Endothelial cell of umbilical vein (primary cell): Measurements from ENCODE around the gene ARHGEF26. TPM values are rescaled to one million over a fixed set of nuclear protein-coding genes. Genes with fewer than 3 reads are reported as not detected.

Source experiments
- BruUV-seq: library from RNA; stranded (reverse); fragments of 400-500 nt; replicated peaks from 2 replicates; lab custom pipeline; 2021; lab: Mats Ljungman, UMichigan
- CTCF ChIA-PET: fragments of 300-600, 350-600 bp; sonication (Branson Sonifier 250); formaldehyde crosslinking; loops from one replicate; lab custom pipeline; 2021; ENCODE audit warnings: antibody characterized with exemption, inconsistent platforms; lab: Charles Lee
- POLR2A ChIA-PET: fragments of 300-600, 350-600 bp; sonication (Branson Sonifier 250); formaldehyde crosslinking; loops from one replicate; lab custom pipeline; 2021; ENCODE audit warnings: antibody characterized with exemption, inconsistent platforms; lab: Charles Lee
- DNase-seq: peaks from one replicate; pipeline ENCODE4 v3.0.0-alpha.2; 2011; ENCODE audit warnings: low read depth, low spot score
- FAIRE-seq: peaks from 2 replicates; lab custom pipeline; 2011; peaks lifted over from hg19 to GRCh38; lab: Jason Lieb, UNC
- H2AFZ ChIP-seq: 2 replicates; pipeline ENCODE4 v1.6.0; 2012; ENCODE audit warnings: low read depth, low read length, control low read depth, inconsistent platforms
- H3K27ac ChIP-seq: 2 replicates; pipeline ENCODE4 v1.5.1; 2011; ENCODE audit warnings: low read depth, mild to moderate bottlenecking, control low read depth, low read length, moderate library complexity; ENCODE audit not compliant: insufficient read depth
- H3K27me3 ChIP-seq, 2 experiments: 2 replicates each; pipeline versions ENCODE4 v1.6.0 to v1.6.1; 2011; ENCODE audit warnings: low read length in 2 of 2, mixed read lengths in 1 of 2; ENCODE audit not compliant: control insufficient read depth in 2 of 2, insufficient read depth in 2 of 2
- H3K36me3 ChIP-seq, 2 experiments: 2 replicates in 1 of 2; 3 replicates in 1 of 2; pipeline ENCODE4 v1.5.1; 2011; ENCODE audit warnings: low read length in 2 of 2, mild to moderate bottlenecking in 1 of 2, moderate library complexity in 1 of 2; ENCODE audit not compliant: control insufficient read depth in 2 of 2, insufficient read depth in 2 of 2; ENCODE audit errors: extremely low read depth in 1 of 2
- H3K4me1 ChIP-seq: 3 replicates; pipeline ENCODE4 v1.5.1; 2011; ENCODE audit warnings: mild to moderate bottlenecking, low read length; ENCODE audit not compliant: control insufficient read depth, insufficient read depth; ENCODE audit errors: extremely low read depth
- H3K4me2 ChIP-seq: 2 replicates; pipeline ENCODE4 v1.6.1; 2011; ENCODE audit warnings: low read length, control low read depth, mixed read lengths; ENCODE audit not compliant: insufficient read depth
- H3K4me3 ChIP-seq, 3 experiments: fragments of 200-600 bp in 1 of 3; sonication (generic), shearing (Covaris generic) in 1 of 3; replicated peaks in 1 of 3; 2 replicates each; pipeline ENCODE4 v1.5.1; 2011 to 2016; ENCODE audit warnings: control low read depth in 3 of 3, low read length in 3 of 3, mild to moderate bottlenecking in 2 of 3, inconsistent platforms in 1 of 3, low read depth in 1 of 3, moderate library complexity in 1 of 3; ENCODE audit not compliant: insufficient read depth in 1 of 3
- H3K79me2 ChIP-seq: 2 replicates; pipeline ENCODE4 v1.6.0; 2012; ENCODE audit warnings: low read length, inconsistent platforms; ENCODE audit not compliant: control insufficient read depth, insufficient read depth
- H3K9ac ChIP-seq: replicated peaks from 2 replicates; pipeline ENCODE3; 2011; ENCODE audit warnings: low read length, control low read depth; ENCODE audit not compliant: insufficient read depth; ENCODE audit errors: extremely low read depth
- H3K9me1 ChIP-seq: replicated peaks from 3 replicates; pipeline ENCODE4 v1.6.0; 2011; ENCODE audit warnings: mild to moderate bottlenecking, low read length; ENCODE audit not compliant: control insufficient read depth, insufficient read depth; ENCODE audit errors: extremely low read depth
- H3K9me3 ChIP-seq: replicated peaks from 2 replicates; pipeline ENCODE4 v1.5.1; 2012; ENCODE audit warnings: low read length, inconsistent platforms; ENCODE audit not compliant: control insufficient read depth, insufficient read depth
- H4K20me1 ChIP-seq: replicated peaks from 2 replicates; pipeline ENCODE3; 2011; ENCODE audit warnings: mild to moderate bottlenecking, low read length; ENCODE audit not compliant: control insufficient read depth, insufficient read depth; ENCODE audit errors: extremely low read depth
- EZH2 ChIP-seq: IDR thresholded peaks from 2 replicates; pipeline ENCODE4 v1.6.1; 2012; ENCODE audit warnings: borderline replicate concordance, low read depth, mild to moderate bottlenecking, moderate library complexity, low read length, inconsistent platforms; ENCODE audit not compliant: severe bottlenecking
- FOS ChIP-seq: IDR thresholded peaks from 2 replicates; pipeline ENCODE4 v1.6.1; 2011; ENCODE audit warnings: mild to moderate bottlenecking, low read length, moderate library complexity, borderline replicate concordance; ENCODE audit not compliant: insufficient read depth
- GATA2 ChIP-seq: IDR thresholded peaks from 2 replicates; pipeline ENCODE4 v1.7.0; 2011; ENCODE audit warnings: low read depth, mild to moderate bottlenecking, moderate library complexity, mixed read lengths, low read length; ENCODE audit not compliant: insufficient read length, insufficient read depth
- JUN ChIP-seq: IDR thresholded peaks from 2 replicates; pipeline ENCODE4 v1.6.1; 2011; ENCODE audit warnings: borderline replicate concordance, low read depth; ENCODE audit not compliant: insufficient read length, insufficient read depth
- MYC ChIP-seq: IDR thresholded peaks from one replicate; pipeline ENCODE4 v1.6.1; 2011; ENCODE audit warnings: mild to moderate bottlenecking, low read depth, low read length
- POLR2A ChIP-seq: IDR thresholded peaks from 2 replicates; pipeline ENCODE4 v1.6.1; 2012; ENCODE audit warnings: low read depth, mild to moderate bottlenecking, control low read depth, low read length
- POLR2AphosphoS5 ChIP-seq: IDR thresholded peaks from 2 replicates; pipeline ENCODE4 v1.6.1; 2012; ENCODE audit warnings: low read depth, mild to moderate bottlenecking, control low read depth, low read length, moderate library complexity; ENCODE audit not compliant: insufficient read depth
- dilution Hi-C: fragments of 300-500 bp; cut with MboI; formaldehyde crosslinking; loops from one replicate; pipeline ENCODE4 v1.15.0; 2019; ENCODE audit warnings: low sequenced_read_pairs; ENCODE audit not compliant: extremely low pct_ligation_motif_present
- intact Hi-C: fragments of 100-400 bp; cut with micrococcal nuclease; formaldehyde crosslinking; loops from one replicate; pipeline ENCODE4 v1.10.0; 2022
- polyA plus RNA-seq, 4 experiments: library from polyadenylated mRNA; depleted of rRNA in 3 of 4; stranded (reverse) in 3 of 4; unstranded in 1 of 4; fragments of >200 nt; gene quantifications; 2 replicates each; pipeline versions ENCODE4 v1.2.1 to v1.2.3, GENCODE V29; 2011 to 2012; ENCODE audit warnings: missing spikeins in 1 of 4
- total RNA-seq: library from RNA; stranded (reverse); gene quantifications from 2 replicates; pipeline ENCODE4 v1.2.3, GENCODE V29; 2021
- TF ChIP-seq, protein P1 (sequence below): IDR thresholded peaks from 2 replicates; pipeline ENCODE4 v1.6.1; 2011; ENCODE audit not compliant: insufficient read depth, insufficient read length
- TF ChIP-seq, protein P2 (sequence below), 2 donors: IDR thresholded peaks; 1 replicate in 1 of 2; 2 replicates in 1 of 2; pipeline ENCODE4 v1.5.1; 2011; ENCODE audit warnings: low read length in 2 of 2, mild to moderate bottlenecking in 2 of 2, moderate library complexity in 2 of 2, control low read depth in 1 of 2, inconsistent platforms in 1 of 2, low read depth in 1 of 2; ENCODE audit not compliant: insufficient read depth in 1 of 2; ENCODE audit errors: extremely low read depth in 1 of 2

Gene ARHGEF26
- total and polyA plus RNA-seq, 2 donors (not counting 3 experiments of a cell fraction or from before 2014, with no cell fraction given), result 0.57 to 2.9 TPM

DNA sequence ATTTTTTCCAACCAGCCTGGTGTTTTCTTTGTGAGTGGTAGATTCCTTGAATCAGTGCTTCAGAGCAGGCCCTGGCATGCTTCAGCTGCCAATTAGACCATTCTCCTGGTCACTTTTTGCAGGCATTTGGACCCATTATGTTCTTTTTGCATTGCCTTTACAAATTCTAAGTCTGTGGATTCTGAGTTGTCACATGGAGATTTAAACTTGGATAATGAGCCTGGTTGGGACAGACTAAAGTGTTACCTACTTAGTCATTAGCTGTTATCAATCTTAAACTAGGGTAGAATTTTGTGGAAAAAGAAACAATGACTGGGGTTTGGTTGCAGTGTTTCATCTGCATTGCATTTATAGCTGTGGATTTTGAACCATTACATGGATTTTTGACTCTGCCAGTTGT, 40.6 kb downstream of the ARHGEF26 start:
- no peak overlapping the region for H3K4me2 ChIP-seq
- CTCF ChIA-PET, result interaction anchor here (1.6 kb wide), 1 partner anchor 18 kb away, joined by 4 read pairs; no protein-coding TSS in a partner anchor
- no peak overlapping the region for H3K4me3 ChIP-seq

More for the DNA sequence above, 40.6 kb downstream of the ARHGEF26 start:
- no peaks in the 10 kb centered on the region for H3K36me3 ChIP-seq
- no peaks in the 10 kb centered on the region for H3K27me3 ChIP-seq
- H3K9me1 ChIP-seq, result no peaks in the 10 kb centered on the region
- FAIRE-seq, result no peak
- no peaks in the 10 kb centered on the region for H3K79me2 ChIP-seq
- TF ChIP-seq, protein P1, sequence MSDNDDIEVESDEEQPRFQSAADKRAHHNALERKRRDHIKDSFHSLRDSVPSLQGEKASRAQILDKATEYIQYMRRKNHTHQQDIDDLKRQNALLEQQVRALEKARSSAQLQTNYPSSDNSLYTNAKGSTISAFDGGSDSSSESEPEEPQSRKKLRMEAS, result no peak
- TF ChIP-seq POLR2AphosphoS5 (no peak), JUN (no peak), MYC (no peak), POLR2A (no peak), GATA2 (no peak), EZH2 (no peak), FOS (no peak)
- TF ChIP-seq, protein P2, sequence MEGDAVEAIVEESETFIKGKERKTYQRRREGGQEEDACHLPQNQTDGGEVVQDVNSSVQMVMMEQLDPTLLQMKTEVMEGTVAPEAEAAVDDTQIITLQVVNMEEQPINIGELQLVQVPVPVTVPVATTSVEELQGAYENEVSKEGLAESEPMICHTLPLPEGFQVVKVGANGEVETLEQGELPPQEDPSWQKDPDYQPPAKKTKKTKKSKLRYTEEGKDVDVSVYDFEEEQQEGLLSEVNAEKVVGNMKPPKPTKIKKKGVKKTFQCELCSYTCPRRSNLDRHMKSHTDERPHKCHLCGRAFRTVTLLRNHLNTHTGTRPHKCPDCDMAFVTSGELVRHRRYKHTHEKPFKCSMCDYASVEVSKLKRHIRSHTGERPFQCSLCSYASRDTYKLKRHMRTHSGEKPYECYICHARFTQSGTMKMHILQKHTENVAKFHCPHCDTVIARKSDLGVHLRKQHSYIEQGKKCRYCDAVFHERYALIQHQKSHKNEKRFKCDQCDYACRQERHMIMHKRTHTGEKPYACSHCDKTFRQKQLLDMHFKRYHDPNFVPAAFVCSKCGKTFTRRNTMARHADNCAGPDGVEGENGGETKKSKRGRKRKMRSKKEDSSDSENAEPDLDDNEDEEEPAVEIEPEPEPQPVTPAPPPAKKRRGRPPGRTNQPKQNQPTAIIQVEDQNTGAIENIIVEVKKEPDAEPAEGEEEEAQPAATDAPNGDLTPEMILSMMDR (IDR thresholded peaks at IDR 0.05; ENCODE audit: extremely low read depth in 1 of 2, insufficient read depth in 1 of 2, low read depth in 1 of 2, low read length in 2 of 2), result no peak
- no peaks in the 10 kb centered on the region for H4K20me1 ChIP-seq
- intact Hi-C loops (no loop called here), dilution Hi-C loops (no loop called here)
- no peak overlapping the region for H2AFZ ChIP-seq
- no peak overlapping the region for H3K9ac ChIP-seq
- BruUV-seq, result no TSS peak
- DNase-seq, result no peak
- no peaks in the 10 kb centered on the region for H3K4me1 ChIP-seq
- no peaks in the 10 kb centered on the region for H3K9me3 ChIP-seq
- POLR2A ChIA-PET, result no interaction called here
- H3K27ac ChIP-seq, result no peak overlapping the region
